Mucosa of descending colon (tissue), 3 donors: ENCODE measurements around the gene PATJ. TPM values are rescaled to one million over a fixed set of nuclear protein-coding genes. Genes with fewer than 3 reads are reported as not detected.

ENCODE experiments used
- ATAC-seq: fragments of 200-7000 bp; cut with Tn5 transposase; one replicate; pipeline ENCODE4 v1.9.1; 2020; ENCODE audit warnings: mild to moderate bottlenecking, moderate library complexity
- DNase-seq, 3 donors: peaks; one replicate each; pipeline ENCODE4 v3.0.0-alpha.2; 2020
- H3K36me3 ChIP-seq: fragments of 200-600 bp; one replicate; pipeline ENCODE4 v1.8.0; 2021; ENCODE audit warnings: low read depth, mild to moderate bottlenecking
- H3K4me1 ChIP-seq: fragments of 200-600 bp; one replicate; pipeline ENCODE4 v1.8.0; 2021; ENCODE audit warnings: low read depth, mild to moderate bottlenecking
- H3K4me3 ChIP-seq: fragments of 200-600 bp; one replicate; pipeline ENCODE4 v1.8.0; 2021; ENCODE audit warnings: mild to moderate bottlenecking
- H3K9me3 ChIP-seq: fragments of 200-600 bp; one replicate; pipeline ENCODE4 v1.8.0; 2021; ENCODE audit warnings: mild to moderate bottlenecking
- intact Hi-C, 2 donors: fragments of 100-400 bp; cut with DNase I in 1 of 2; cut with micrococcal nuclease in 1 of 2; formaldehyde crosslinking; loops; one replicate each; pipeline versions ENCODE4 v1.11.0 to v1.11.1; 2022; cut with DNase I, micrococcal nuclease
- total RNA-seq, 3 donors: library from RNA; stranded (reverse); fragmentation: NEBNext Ultra II Directional in 2 of 3; extraction: Animal tissue kit (Norgen Biotek cat#: 25700) in 2 of 3; gene quantifications; one replicate each; pipeline versions ENCODE4 v1.2.1 to v1.2.4, GENCODE V29; 2021 to 2023
- TF ChIP-seq, protein P1 (sequence below): fragments of 200-600 bp; IDR thresholded peaks from one replicate; pipeline ENCODE4 v1.8.0; 2022; ENCODE audit warnings: antibody characterized with exemption, mild to moderate bottlenecking
- donor health status: DM: no; HTN: no; CAD: no; lungs with moderate emphysema.
- donor health status: DM: no; HTN: no; CAD: no.
- donor health status: DM: no; HTN: yes; CAD: no.

Gene PATJ
- total RNA-seq, 3 donors from 2014 or later = 58.6 to 112 (median 65.9) TPM

GRCh38 chr1:62025892-62026291, 283.6 kb downstream of the PATJ start:
- intact Hi-C loops = no loop called here

GRCh38 chr1:62029704-62030103, 287.4 kb downstream of the PATJ start:
- TF ChIP-seq, protein P1, sequence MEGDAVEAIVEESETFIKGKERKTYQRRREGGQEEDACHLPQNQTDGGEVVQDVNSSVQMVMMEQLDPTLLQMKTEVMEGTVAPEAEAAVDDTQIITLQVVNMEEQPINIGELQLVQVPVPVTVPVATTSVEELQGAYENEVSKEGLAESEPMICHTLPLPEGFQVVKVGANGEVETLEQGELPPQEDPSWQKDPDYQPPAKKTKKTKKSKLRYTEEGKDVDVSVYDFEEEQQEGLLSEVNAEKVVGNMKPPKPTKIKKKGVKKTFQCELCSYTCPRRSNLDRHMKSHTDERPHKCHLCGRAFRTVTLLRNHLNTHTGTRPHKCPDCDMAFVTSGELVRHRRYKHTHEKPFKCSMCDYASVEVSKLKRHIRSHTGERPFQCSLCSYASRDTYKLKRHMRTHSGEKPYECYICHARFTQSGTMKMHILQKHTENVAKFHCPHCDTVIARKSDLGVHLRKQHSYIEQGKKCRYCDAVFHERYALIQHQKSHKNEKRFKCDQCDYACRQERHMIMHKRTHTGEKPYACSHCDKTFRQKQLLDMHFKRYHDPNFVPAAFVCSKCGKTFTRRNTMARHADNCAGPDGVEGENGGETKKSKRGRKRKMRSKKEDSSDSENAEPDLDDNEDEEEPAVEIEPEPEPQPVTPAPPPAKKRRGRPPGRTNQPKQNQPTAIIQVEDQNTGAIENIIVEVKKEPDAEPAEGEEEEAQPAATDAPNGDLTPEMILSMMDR = no peak

More at GRCh38 chr1:62025892-62026291, 283.6 kb downstream of the PATJ start:
- TF ChIP-seq, protein P1 = no peak
- Histone ChIP-seq H3K4me3 (no peak overlapping the region), H3K9me3 (no peaks in the 10 kb centered on the region), H3K36me3 (no peaks in the 10 kb centered on the region), H3K4me1 (no peaks in the 10 kb centered on the region)
- no peak for DNase-seq
- no peak for ATAC-seq

GRCh38 chr1:62034790-62035189, 292.5 kb downstream of the PATJ start:
- Histone ChIP-seq H3K9me3 (no peaks in the 10 kb centered on the region), H3K36me3 (no peaks in the 10 kb centered on the region), H3K4me1 (no peaks in the 10 kb centered on the region), H3K4me3 (no peak overlapping the region)
- DNase-seq = no peak
- TF ChIP-seq, protein P1 = no peak
- no peak for ATAC-seq
- intact Hi-C loops = no loop called here

More at GRCh38 chr1:62029704-62030103, 287.4 kb downstream of the PATJ start:
- no peak for ATAC-seq
- H3K36me3 ChIP-seq = no peaks in the 10 kb centered on the region
- no peaks in the 10 kb centered on the region for H3K9me3 ChIP-seq
- no peak overlapping the region for H3K4me3 ChIP-seq
- no peaks in the 10 kb centered on the region for H3K4me1 ChIP-seq
- DNase-seq = no peak
- intact Hi-C loops = no loop called here

- Histone ChIP-seq H3K9me3 (no peaks in the 10 kb centered on the region), H3K4me1 (no peaks in the 10 kb centered on the region), H3K4me3 (no peak overlapping the region), H3K36me3 (no peaks in the 10 kb centered on the region)
- TF ChIP-seq, protein P1 = no peak
- intact Hi-C loops = no loop called here
- ATAC-seq (no peak), DNase-seq (no peak)
These were observed 295.0 kb downstream of the PATJ start for GRCh38 chr1:62037274-62037673.

- no peaks in the 10 kb centered on the region for H3K9me3 ChIP-seq
- ATAC-seq (no peak), DNase-seq (no peak)
- TF ChIP-seq, protein P1 = no peak
- intact Hi-C loops = no loop called here
- H3K36me3 ChIP-seq = no peaks in the 10 kb centered on the region
- H3K4me3 ChIP-seq = no peak overlapping the region
- H3K4me1 ChIP-seq = no peaks in the 10 kb centered on the region
These were observed 296.5 kb downstream of the PATJ start for GRCh38 chr1:62038594-62039284.
